ENCODE measurements around the gene FOSL1. TPM values are rescaled to one million over a fixed set of nuclear protein-coding genes. Genes with fewer than 3 reads are reported as not detected.
A peak's percentile ranks its signal among the peaks of the same experiment; 100 is the strongest.

FOSL1 gene
- total and polyA plus RNA-seq, 2 of the 13 experiments (the other 11 are each of a cell fraction or from before 2014, with no cell fraction given) = 4.0 to 4.1 TPM

GRCh38 chr11:65884716-65885092 is 15.5 kb downstream of the FOSL1 start (continued):
- TF ChIP-seq ZNF318 (CRISPR knock-in tag; IDR thresholded peaks at IDR 0.05) (no peak), ZC3H4 (CRISPR knock-in tag; IDR thresholded peaks at IDR 0.05; ENCODE audit: borderline replicate concordance) (no peak), CHD2 (IDR thresholded peaks at IDR 0.05; ENCODE audit: low read depth, low read length) (no peak), GABPB1 (CRISPR knock-in tag; IDR thresholded peaks at IDR 0.05) (peak; percentile 48), SRSF1 (optimal IDR thresholded peaks at IDR 0.05; ENCODE audit: low read depth, low read length) (no peak), KDM2A (CRISPR knock-in tag; IDR thresholded peaks at IDR 0.05; ENCODE audit: borderline replicate concordance, low read depth) (peak; percentile 78), PHF8 (CRISPR knock-in tag; IDR thresholded peaks at IDR 0.05) (no peak), GMEB2 (CRISPR knock-in tag; IDR thresholded peaks at IDR 0.05; ENCODE audit: low read depth) (no peak), FOSL1 (CRISPR knock-in tag; IDR thresholded peaks at IDR 0.05; ENCODE audit: borderline replicate concordance) (no peak), ARID2 (CRISPR knock-in tag; IDR thresholded peaks at IDR 0.05; ENCODE audit: borderline replicate concordance) (no peak), ZNF432 (CRISPR knock-in tag; IDR thresholded peaks at IDR 0.05; ENCODE audit: borderline replicate concordance) (no peak), SMARCC2 (IDR thresholded peaks at IDR 0.05) (no peak), PHF21A (CRISPR knock-in tag; IDR thresholded peaks at IDR 0.05) (no peak), NAIF1 (CRISPR knock-in tag; IDR thresholded peaks at IDR 0.05; ENCODE audit: borderline replicate concordance) (no peak), SMYD3 (CRISPR knock-in tag; IDR thresholded peaks at IDR 0.05) (no peak), ZNF7 (CRISPR knock-in tag; IDR thresholded peaks at IDR 0.05) (no peak), ELK4 (CRISPR knock-in tag; IDR thresholded peaks at IDR 0.05; ENCODE audit: borderline replicate concordance) (no peak), KLF13 (CRISPR knock-in tag; IDR thresholded peaks at IDR 0.05) (no peak), ZNF674 (CRISPR knock-in tag; IDR thresholded peaks at IDR 0.05; ENCODE audit: low read depth) (no peak), THAP7 (CRISPR knock-in tag; IDR thresholded peaks at IDR 0.05) (no peak), TSC22D2 (CRISPR knock-in tag; IDR thresholded peaks at IDR 0.05; ENCODE audit: borderline replicate concordance) (no peak)
